HepG2 (cell line): Measurements from ENCODE around the gene EMILIN3. TPM values are rescaled to one million over a fixed set of nuclear protein-coding genes. Genes with fewer than 3 reads are reported as not detected.
A peak's percentile ranks its signal among the peaks of the same experiment; 100 is the strongest.

Experiments used
- CHCHD3 ChIP-seq: sonication (generic); formaldehyde crosslinking; IDR thresholded peaks from 2 replicates; pipeline ENCODE4 v1.8.0; 2022; ENCODE audit warnings: mild to moderate bottlenecking, missing genetic modification reagents, moderate library complexity
- CSRNP2 ChIP-seq: sonication (generic); formaldehyde crosslinking; conservative IDR thresholded peaks from 2 replicates; pipeline ENCODE4 v1.8.0; 2022; ENCODE audit warnings: low read depth, missing genetic modification reagents
- MEIS2 ChIP-seq: sonication (generic); formaldehyde crosslinking; IDR thresholded peaks from 2 replicates; pipeline ENCODE4 v1.9.0; 2021; ENCODE audit warnings: mild to moderate bottlenecking, missing genetic modification reagents
- MIER3 ChIP-seq: IDR thresholded peaks from 2 replicates; pipeline ENCODE4 v1.6.1; 2016; ENCODE audit warnings: missing compliant biosample characterization, borderline replicate concordance
- MLXIP ChIP-seq: sonication (generic); formaldehyde crosslinking; IDR thresholded peaks from 2 replicates; pipeline ENCODE4 v1.9.0; 2021; ENCODE audit warnings: missing genetic modification reagents, borderline replicate concordance
- NFE2L2 ChIP-seq: fragments of 150-350 bp; IDR thresholded peaks from 2 replicates; pipeline ENCODE4 v1.6.1; 2014; ENCODE audit warnings: low read length
- SALL1 ChIP-seq: sonication (generic); formaldehyde crosslinking; IDR thresholded peaks from 2 replicates; pipeline ENCODE4 v1.8.0; 2022; ENCODE audit warnings: mild to moderate bottlenecking, missing genetic modification reagents
- ZFX ChIP-seq: sonication (generic); formaldehyde crosslinking; IDR thresholded peaks from 2 replicates; pipeline ENCODE4 v1.4.0; 2020; ENCODE audit warnings: mild to moderate bottlenecking, low read depth, missing genetic modification reagents, moderate library complexity
- ZNF124 ChIP-seq: sonication (generic); formaldehyde crosslinking; IDR thresholded peaks from 2 replicates; pipeline ENCODE4 v1.4.0; 2020; ENCODE audit warnings: missing genetic modification reagents
- polyA plus RNA-seq, 8 experiments: library from polyadenylated mRNA; depleted of rRNA in 3 of 8; stranded (reverse) in 7 of 8; unstranded in 1 of 8; fragments of >200 nt; fragmentation: Illumina TruSeq in 4 of 8; extraction: Trizol in 4 of 8; gene quantifications; 2 replicates each; pipeline versions ENCODE4 v1.2.1 to v1.2.3, GENCODE V29; 2011 to 2016; ENCODE audit warnings: low read depth in 4 of 8, missing spikeins in 1 of 8, mixed read lengths in 1 of 8; ENCODE audit not compliant: insufficient read depth in 1 of 8
- total RNA-seq, 5 experiments: library from RNA; depleted of rRNA; stranded (reverse); fragments of >200 nt; fragmentation: Illumina TruSeq; extraction: Trizol; gene quantifications; 2 replicates each; pipeline ENCODE4 v1.2.3, GENCODE V29; 2016; ENCODE audit warnings: low read depth in 1 of 5
- TF ChIP-seq, protein P1 (sequence below): sonication (generic); formaldehyde crosslinking; IDR thresholded peaks from 2 replicates; pipeline ENCODE4 v1.4.0; 2020; ENCODE audit warnings: missing genetic modification reagents
- TF ChIP-seq, protein P2 (sequence below): sonication (generic); formaldehyde crosslinking; IDR thresholded peaks from 2 replicates; pipeline ENCODE4 v1.4.0; 2020; ENCODE audit warnings: missing genetic modification reagents
- TF ChIP-seq, protein P3 (sequence below): sonication (generic); formaldehyde crosslinking; IDR thresholded peaks from 2 replicates; pipeline ENCODE4 v1.4.0; 2020; ENCODE audit warnings: missing genetic modification reagents

The EMILIN3 gene
- total and polyA plus RNA-seq, 2 of the 13 experiments (the other 11 are each of a cell fraction or from before 2014, with no cell fraction given): 0.25 to 0.29 TPM

DNA sequence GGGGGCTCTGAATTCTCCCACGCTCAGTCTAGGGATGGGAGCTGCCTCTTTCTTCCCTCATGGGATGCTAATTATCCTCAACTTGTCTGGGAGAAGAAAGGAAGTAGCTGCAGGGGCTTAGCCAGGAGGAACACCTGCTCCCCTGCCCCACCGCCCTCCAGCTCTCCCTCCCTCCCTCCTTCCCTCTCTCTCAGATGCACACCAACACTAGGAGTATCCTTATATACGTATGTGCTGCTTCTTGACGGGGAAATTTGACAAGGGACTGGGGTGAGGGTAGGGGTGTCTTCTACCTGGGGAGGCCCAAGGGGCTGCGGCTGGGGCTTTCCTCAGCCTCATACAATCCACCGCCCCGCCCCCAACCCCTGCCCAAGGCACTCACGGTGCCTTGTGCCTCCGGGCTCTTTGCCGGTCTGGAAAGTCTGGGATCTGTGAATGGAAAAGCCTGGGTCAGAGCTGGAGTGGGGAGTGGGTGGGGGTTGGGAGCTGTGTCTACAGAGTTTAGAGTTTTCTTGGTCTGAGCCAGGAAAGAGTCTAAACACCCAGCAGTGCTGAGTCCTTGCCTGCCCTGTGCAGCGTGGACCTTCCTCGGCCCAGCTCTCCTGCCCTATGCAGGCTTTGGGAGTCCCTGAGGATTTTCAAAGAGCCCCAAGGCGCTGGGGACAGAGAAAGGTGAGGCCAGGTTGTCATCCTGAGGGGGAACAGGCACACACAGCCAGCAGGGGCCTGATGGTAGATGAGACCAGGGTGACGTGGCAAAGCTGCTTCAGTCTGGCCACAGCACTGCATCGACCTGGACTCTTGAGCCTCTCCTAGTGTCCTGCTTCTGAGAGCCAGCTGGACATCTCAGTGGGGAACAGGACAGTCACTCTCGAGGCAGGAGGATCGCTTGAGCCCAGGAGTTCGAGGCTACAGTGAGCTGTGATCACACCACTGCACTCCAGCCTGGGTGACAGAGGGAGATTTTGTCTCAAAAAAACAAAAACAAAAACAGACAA lies 29.3 kb upstream of the EMILIN3 start (continued):
- TF ChIP-seq, protein P1, sequence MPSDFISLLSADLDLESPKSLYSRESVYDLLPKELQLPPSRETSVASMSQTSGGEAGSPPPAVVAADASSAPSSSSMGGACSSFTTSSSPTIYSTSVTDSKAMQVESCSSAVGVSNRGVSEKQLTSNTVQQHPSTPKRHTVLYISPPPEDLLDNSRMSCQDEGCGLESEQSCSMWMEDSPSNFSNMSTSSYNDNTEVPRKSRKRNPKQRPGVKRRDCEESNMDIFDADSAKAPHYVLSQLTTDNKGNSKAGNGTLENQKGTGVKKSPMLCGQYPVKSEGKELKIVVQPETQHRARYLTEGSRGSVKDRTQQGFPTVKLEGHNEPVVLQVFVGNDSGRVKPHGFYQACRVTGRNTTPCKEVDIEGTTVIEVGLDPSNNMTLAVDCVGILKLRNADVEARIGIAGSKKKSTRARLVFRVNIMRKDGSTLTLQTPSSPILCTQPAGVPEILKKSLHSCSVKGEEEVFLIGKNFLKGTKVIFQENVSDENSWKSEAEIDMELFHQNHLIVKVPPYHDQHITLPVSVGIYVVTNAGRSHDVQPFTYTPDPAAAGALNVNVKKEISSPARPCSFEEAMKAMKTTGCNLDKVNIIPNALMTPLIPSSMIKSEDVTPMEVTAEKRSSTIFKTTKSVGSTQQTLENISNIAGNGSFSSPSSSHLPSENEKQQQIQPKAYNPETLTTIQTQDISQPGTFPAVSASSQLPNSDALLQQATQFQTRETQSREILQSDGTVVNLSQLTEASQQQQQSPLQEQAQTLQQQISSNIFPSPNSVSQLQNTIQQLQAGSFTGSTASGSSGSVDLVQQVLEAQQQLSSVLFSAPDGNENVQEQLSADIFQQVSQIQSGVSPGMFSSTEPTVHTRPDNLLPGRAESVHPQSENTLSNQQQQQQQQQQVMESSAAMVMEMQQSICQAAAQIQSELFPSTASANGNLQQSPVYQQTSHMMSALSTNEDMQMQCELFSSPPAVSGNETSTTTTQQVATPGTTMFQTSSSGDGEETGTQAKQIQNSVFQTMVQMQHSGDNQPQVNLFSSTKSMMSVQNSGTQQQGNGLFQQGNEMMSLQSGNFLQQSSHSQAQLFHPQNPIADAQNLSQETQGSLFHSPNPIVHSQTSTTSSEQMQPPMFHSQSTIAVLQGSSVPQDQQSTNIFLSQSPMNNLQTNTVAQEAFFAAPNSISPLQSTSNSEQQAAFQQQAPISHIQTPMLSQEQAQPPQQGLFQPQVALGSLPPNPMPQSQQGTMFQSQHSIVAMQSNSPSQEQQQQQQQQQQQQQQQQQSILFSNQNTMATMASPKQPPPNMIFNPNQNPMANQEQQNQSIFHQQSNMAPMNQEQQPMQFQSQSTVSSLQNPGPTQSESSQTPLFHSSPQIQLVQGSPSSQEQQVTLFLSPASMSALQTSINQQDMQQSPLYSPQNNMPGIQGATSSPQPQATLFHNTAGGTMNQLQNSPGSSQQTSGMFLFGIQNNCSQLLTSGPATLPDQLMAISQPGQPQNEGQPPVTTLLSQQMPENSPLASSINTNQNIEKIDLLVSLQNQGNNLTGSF (CRISPR knock-in tag): no peak
- TF ChIP-seq CSRNP2 (CRISPR knock-in tag) (no peak), SALL1 (peak; percentile 79), ZFX (CRISPR knock-in tag) (peak; percentile 82), NFE2L2 (peak; percentile 27; the same call in 1 of the 2 replicates), ZNF124 (CRISPR knock-in tag) (no peak), MIER3 (CRISPR knock-in tag) (no peak), CHCHD3 (peak; percentile 60; the same call in 1 of the 2 replicates), MLXIP (no peak), MEIS2 (CRISPR knock-in tag) (no peak; the same call in 1 of the 2 replicates)
- TF ChIP-seq, protein P2, sequence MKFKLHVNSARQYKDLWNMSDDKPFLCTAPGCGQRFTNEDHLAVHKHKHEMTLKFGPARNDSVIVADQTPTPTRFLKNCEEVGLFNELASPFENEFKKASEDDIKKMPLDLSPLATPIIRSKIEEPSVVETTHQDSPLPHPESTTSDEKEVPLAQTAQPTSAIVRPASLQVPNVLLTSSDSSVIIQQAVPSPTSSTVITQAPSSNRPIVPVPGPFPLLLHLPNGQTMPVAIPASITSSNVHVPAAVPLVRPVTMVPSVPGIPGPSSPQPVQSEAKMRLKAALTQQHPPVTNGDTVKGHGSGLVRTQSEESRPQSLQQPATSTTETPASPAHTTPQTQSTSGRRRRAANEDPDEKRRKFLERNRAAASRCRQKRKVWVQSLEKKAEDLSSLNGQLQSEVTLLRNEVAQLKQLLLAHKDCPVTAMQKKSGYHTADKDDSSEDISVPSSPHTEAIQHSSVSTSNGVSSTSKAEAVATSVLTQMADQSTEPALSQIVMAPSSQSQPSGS: peak; percentile 56; the same call in 1 of the 2 replicates
- TF ChIP-seq, protein P3, sequence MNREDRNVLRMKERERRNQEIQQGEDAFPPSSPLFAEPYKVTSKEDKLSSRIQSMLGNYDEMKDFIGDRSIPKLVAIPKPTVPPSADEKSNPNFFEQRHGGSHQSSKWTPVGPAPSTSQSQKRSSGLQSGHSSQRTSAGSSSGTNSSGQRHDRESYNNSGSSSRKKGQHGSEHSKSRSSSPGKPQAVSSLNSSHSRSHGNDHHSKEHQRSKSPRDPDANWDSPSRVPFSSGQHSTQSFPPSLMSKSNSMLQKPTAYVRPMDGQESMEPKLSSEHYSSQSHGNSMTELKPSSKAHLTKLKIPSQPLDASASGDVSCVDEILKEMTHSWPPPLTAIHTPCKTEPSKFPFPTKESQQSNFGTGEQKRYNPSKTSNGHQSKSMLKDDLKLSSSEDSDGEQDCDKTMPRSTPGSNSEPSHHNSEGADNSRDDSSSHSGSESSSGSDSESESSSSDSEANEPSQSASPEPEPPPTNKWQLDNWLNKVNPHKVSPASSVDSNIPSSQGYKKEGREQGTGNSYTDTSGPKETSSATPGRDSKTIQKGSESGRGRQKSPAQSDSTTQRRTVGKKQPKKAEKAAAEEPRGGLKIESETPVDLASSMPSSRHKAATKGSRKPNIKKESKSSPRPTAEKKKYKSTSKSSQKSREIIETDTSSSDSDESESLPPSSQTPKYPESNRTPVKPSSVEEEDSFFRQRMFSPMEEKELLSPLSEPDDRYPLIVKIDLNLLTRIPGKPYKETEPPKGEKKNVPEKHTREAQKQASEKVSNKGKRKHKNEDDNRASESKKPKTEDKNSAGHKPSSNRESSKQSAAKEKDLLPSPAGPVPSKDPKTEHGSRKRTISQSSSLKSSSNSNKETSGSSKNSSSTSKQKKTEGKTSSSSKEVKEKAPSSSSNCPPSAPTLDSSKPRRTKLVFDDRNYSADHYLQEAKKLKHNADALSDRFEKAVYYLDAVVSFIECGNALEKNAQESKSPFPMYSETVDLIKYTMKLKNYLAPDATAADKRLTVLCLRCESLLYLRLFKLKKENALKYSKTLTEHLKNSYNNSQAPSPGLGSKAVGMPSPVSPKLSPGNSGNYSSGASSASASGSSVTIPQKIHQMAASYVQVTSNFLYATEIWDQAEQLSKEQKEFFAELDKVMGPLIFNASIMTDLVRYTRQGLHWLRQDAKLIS (CRISPR knock-in tag): no peak
